Ascending aorta (tissue), 2 donors: ENCODE measurements around the gene XKR7. TPM values are rescaled to one million over a fixed set of nuclear protein-coding genes. Genes with fewer than 3 reads are reported as not detected.

Source experiments
- DNase-seq, 2 donors: peaks; one replicate each; pipeline ENCODE4 v3.0.0-alpha.2; 2019; ENCODE audit warnings: low spot score in 2 of 2
- H3K27ac ChIP-seq, 2 donors: fragments of 200-600 bp; sonication (generic); one replicate each; pipeline ENCODE4 v1.5.1; 2016 to 2017; ENCODE audit warnings: mild to moderate bottlenecking in 1 of 2
- H3K27me3 ChIP-seq: fragments of 200-600 bp; sonication (generic); one replicate; pipeline ENCODE4 v1.5.1; 2017
- H3K36me3 ChIP-seq, 2 donors: fragments of 200-600 bp; sonication (generic); one replicate each; pipeline ENCODE4 v1.5.1; 2016
- H3K4me1 ChIP-seq, 2 donors: fragments of 200-600 bp; sonication (generic); one replicate each; pipeline ENCODE4 v1.5.1; 2016 to 2017; ENCODE audit warnings: mild to moderate bottlenecking in 1 of 2
- H3K4me3 ChIP-seq, 2 donors: fragments of 200-600 bp; sonication (generic); one replicate each; pipeline ENCODE4 v1.5.1; 2016 to 2017; ENCODE audit warnings: mild to moderate bottlenecking in 1 of 2
- H3K9me3 ChIP-seq, 2 donors: fragments of 200-600 bp; sonication (generic); one replicate each; pipeline ENCODE4 v1.5.1; 2016
- intact Hi-C: fragments of 100-400 bp; cut with DNase I; formaldehyde crosslinking; loops from one replicate; pipeline ENCODE4 v1.15.1; 2023
- total RNA-seq: library from RNA; depleted of rRNA; stranded (reverse); fragments of >200 nt; gene quantifications from one replicate; pipeline ENCODE4 v1.1.0, GENCODE V29; 2016
- TF ChIP-seq, protein P1 (sequence below), 3 experiments: fragments of 200-600 bp in 2 of 3; fragments of 450-650 bp in 1 of 3; sonication (generic) in 2 of 3; IDR thresholded peaks; one replicate each; pipeline ENCODE4 v1.5.1; 2016 to 2019; ENCODE audit warnings: antibody characterized with exemption in 3 of 3, mild to moderate bottlenecking in 1 of 3, moderate library complexity in 1 of 3

XKR7 gene
- total RNA-seq, 1 donor from 2014 or later: not detected

DNA sequence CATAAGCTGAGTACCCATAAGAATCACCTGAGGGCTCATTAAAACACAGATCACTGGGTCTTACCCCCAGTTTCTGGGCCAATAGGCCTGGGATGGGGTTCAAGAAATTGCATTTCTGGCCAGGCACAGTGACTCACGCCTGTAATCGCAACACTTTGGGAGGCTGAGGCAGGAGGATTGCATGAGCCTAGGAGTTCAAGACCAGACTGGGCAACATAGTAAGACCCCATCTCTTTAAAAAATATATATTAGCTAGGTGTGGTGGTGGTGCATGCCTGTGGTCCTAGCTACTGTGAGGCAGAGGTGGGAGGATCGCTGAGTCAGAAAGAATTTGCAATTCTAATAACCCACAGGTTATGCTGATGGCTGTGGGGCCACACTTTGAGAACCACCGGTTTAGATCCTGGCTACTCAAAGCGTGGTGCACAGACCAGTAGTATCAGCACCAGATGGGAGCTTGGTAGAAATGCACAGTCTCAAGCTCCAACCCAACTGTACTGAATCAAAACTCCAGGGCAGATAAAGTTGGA is 44.3 kb downstream of the XKR7 start:
- TF ChIP-seq, protein P1, sequence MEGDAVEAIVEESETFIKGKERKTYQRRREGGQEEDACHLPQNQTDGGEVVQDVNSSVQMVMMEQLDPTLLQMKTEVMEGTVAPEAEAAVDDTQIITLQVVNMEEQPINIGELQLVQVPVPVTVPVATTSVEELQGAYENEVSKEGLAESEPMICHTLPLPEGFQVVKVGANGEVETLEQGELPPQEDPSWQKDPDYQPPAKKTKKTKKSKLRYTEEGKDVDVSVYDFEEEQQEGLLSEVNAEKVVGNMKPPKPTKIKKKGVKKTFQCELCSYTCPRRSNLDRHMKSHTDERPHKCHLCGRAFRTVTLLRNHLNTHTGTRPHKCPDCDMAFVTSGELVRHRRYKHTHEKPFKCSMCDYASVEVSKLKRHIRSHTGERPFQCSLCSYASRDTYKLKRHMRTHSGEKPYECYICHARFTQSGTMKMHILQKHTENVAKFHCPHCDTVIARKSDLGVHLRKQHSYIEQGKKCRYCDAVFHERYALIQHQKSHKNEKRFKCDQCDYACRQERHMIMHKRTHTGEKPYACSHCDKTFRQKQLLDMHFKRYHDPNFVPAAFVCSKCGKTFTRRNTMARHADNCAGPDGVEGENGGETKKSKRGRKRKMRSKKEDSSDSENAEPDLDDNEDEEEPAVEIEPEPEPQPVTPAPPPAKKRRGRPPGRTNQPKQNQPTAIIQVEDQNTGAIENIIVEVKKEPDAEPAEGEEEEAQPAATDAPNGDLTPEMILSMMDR (IDR thresholded peaks at IDR 0.05): no peak
- no peak for DNase-seq
- no peaks in the 10 kb centered on the region for H3K4me1 ChIP-seq
- no peaks in the 10 kb centered on the region for H3K9me3 ChIP-seq
- intact Hi-C loops: no loop called here
- no peak overlapping the region for H3K4me3 ChIP-seq
- no peaks in the 10 kb centered on the region for H3K36me3 ChIP-seq
- no peak overlapping the region for H3K27ac ChIP-seq
- no peaks in the 10 kb centered on the region for H3K27me3 ChIP-seq

DNA sequence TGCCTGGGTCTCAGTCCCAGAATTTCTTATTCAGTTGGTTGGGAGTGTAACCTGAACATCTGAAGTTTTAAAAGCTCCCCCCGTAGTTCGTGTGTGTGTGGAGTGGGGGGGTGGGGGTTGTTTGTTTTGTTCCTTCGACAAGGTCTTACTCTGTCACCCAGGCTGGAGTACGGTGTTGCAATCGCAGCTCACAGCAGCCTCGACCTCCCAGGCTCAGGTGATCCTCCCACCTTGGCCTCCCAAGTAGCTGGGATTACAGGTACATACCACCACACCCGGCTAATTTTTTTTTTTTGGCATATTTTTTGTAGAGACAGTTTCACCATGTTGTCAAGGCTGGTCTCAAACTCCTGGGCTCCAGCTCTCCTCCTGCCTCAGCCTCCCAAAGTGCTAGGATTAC is 45.4 kb downstream of the XKR7 start:
- intact Hi-C loops: no loop called here
- Histone ChIP-seq H3K9me3 (no peaks in the 10 kb centered on the region), H3K4me1 (no peaks in the 10 kb centered on the region), H3K4me3 (no peak overlapping the region), H3K27me3 (peaks cover 4% of the 10 kb centered on the region), H3K36me3 (no peaks in the 10 kb centered on the region), H3K27ac (no peak overlapping the region)
- DNase-seq: no peak
- TF ChIP-seq, protein P1 (IDR thresholded peaks at IDR 0.05): no peak

DNA sequence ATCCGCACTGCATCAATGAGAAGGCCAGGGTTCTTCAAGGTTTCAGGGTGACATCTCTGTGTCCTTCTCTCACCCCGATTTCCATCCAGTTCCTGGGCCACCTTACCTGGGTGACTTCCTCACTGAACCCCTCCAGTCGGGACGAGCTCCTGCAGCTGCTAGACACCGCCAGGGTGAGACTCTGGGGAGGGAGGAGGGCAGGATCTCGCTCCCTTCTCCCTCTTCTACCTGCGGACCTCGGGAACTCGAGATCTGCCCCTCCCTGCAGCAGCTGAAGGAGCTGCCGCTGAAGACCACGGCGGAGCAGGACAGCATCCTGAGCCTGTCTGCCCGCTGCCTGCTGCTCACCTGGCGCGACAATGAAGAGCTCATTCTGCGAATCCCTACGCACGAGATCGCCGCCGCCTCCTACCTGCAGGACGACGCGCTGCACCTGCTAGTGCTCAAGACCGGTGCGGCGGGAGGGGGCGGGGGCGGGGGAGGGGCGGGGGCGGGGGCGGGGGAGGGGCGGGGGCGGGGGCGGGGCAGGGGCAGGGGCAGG is 49.8 kb downstream of the XKR7 start:
- H3K27ac ChIP-seq: no peak overlapping the region
- H3K36me3 ChIP-seq: no peaks in the 10 kb centered on the region
- peaks cover 16% of the 10 kb centered on the region for H3K27me3 ChIP-seq
- H3K4me3 ChIP-seq: no peak overlapping the region
- DNase-seq: no peak
- intact Hi-C loops: no loop called here
- peaks cover 0 to 3% of the 10 kb centered on the region in 2 donors for H3K4me1 ChIP-seq
- TF ChIP-seq, protein P1 (IDR thresholded peaks at IDR 0.05): no peak
- no peaks in the 10 kb centered on the region for H3K9me3 ChIP-seq

DNA sequence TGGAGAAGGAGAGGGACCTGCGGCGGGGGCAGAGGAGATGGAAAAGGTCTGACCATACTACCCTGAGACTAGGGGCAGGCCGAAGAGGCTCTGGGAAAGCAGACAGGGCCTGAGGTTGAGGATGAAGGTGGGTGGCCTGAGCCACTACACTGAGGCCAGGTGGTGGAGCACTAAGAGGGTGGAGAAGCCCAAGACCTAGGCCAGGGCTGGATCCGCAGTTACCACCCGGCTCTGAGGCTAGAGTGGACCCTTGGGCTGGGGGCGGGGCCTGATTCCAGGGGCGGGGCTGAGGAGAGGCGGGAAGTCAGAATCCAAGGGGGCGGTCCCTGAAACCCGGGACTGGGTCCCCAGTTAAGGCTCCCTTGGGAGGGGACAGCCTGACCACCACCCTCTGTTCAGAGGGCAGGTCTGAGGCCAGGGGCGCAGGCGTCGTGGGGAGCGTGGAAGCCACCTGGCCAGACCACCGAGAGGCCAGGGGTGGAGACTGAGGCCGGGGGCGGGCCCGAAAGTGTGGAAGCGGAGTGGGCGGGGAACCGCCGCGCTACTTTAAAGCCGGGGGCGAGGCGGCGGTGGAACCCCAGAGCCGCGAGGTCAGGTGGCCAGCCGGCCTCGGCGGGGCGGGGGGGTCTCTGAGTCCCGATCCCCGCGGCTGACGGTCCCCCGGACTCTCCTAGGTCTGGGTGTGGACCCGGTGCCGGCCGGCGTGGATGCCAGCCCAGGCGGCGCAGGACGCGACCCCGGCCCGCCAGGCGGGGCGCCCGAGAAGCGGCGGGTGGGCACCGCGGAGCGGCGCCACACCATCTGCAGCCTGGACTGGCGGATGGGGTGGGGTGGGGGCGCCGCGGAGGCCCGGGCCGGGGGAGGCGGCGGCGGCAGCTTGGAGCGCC is 50.6 kb downstream of the XKR7 start:
- Histone ChIP-seq H3K4me3 (peak overlapping the region; percentile 48 to 70), H3K36me3 (no peaks in the 10 kb centered on the region), H3K27ac (no peak overlapping the region), H3K27me3 (peaks cover 16% of the 10 kb centered on the region), H3K9me3 (no peaks in the 10 kb centered on the region), H3K4me1 (peaks cover 0 to 3% of the 10 kb centered on the region in 2 donors)
- TF ChIP-seq, protein P1 (IDR thresholded peaks at IDR 0.05): no peak
- intact Hi-C loops: no loop called here
- no peak for DNase-seq

DNA sequence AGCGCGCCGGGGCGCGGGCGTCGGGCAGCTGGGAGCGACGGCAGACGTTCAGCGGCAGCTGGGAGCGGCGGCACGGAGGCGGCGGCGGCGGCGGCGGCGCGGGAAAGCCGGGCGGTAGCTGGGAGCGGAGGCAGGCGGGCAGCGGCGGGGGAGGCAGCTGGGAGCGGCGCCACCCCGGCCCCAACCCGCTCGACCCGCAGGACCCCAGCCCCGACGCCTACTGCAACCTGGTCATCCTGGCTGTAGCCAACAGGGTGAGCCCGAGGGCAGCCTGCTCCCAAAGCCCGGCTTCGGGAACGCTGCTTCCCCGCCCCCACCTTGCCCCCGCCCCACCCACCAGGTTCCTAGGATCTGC is 51.2 kb downstream of the XKR7 start:
- no peak overlapping the region for H3K27ac ChIP-seq
- intact Hi-C loops: no loop called here
- H3K4me1 ChIP-seq: peaks cover 0 to 3% of the 10 kb centered on the region in 2 donors
- peak overlapping the region; percentile 48 to 70 for H3K4me3 ChIP-seq
- DNase-seq: no peak
- no peaks in the 10 kb centered on the region for H3K9me3 ChIP-seq
- H3K36me3 ChIP-seq: no peaks in the 10 kb centered on the region
- TF ChIP-seq, protein P1 (IDR thresholded peaks at IDR 0.05): peak in 1 of 3 experiments; percentile 6
- peaks cover 16% of the 10 kb centered on the region for H3K27me3 ChIP-seq
